Natural killer cell (primary cell): ENCODE results near the gene SLX4IP. TPM values are rescaled to one million over a fixed set of nuclear protein-coding genes. Genes with fewer than 3 reads are reported as not detected.

Source experiments
- ATAC-seq, 3 donors: fragments of 150-1000 bp in 2 of 3; fragments of 200-7000 bp in 1 of 3; cut with Tn5 transposase; 1 replicate in 1 of 3; 2 replicates in 2 of 3; pipeline ENCODE4 v1.10.0; 2021; ENCODE audit warnings: mild to moderate bottlenecking in 2 of 3, moderate library complexity in 2 of 3
- DNase-seq, 2 donors: peaks; one replicate each; pipeline versions ENCODE4 v3.0.0 to v3.0.0-alpha.2; 2013 to 2021; ENCODE audit warnings: mixed read lengths in 1 of 2
- H3K27ac ChIP-seq: one replicate; pipeline ENCODE4 v1.5.1; 2013; ENCODE audit warnings: mild to moderate bottlenecking, low read length
- H3K27me3 ChIP-seq: one replicate; pipeline ENCODE4 v1.6.1; 2013; ENCODE audit warnings: low read length; ENCODE audit not compliant: control insufficient read depth, insufficient read depth
- H3K36me3 ChIP-seq: one replicate; pipeline ENCODE4 v1.6.1; 2013; ENCODE audit warnings: low read length; ENCODE audit not compliant: control insufficient read depth, insufficient read depth
- H3K4me1 ChIP-seq: one replicate; pipeline ENCODE4 v1.6.1; 2013; ENCODE audit warnings: low read length; ENCODE audit not compliant: control insufficient read depth, insufficient read depth
- H3K4me3 ChIP-seq: one replicate; pipeline ENCODE4 v1.5.1; 2013; ENCODE audit warnings: low read length
- H3K9me3 ChIP-seq: one replicate; pipeline ENCODE4 v1.6.1; 2013; ENCODE audit warnings: low read length; ENCODE audit not compliant: control insufficient read depth, insufficient read depth
- H3K27ac Mint-ChIP-seq, 2 donors: one replicate each; pipeline ENCODE4 v1.8.0; 2022; ENCODE audit warnings: mild to moderate bottlenecking in 2 of 2, mixed read lengths in 2 of 2, moderate library complexity in 1 of 2
- H3K27me3 Mint-ChIP-seq, 2 donors: one replicate each; pipeline ENCODE4 v1.8.0; 2022; ENCODE audit warnings: low read depth in 2 of 2, mixed read lengths in 2 of 2
- H3K36me3 Mint-ChIP-seq: one replicate; pipeline ENCODE4 v1.8.0; 2022; ENCODE audit warnings: mixed read lengths
- H3K4me1 Mint-ChIP-seq, 2 donors: one replicate each; pipeline ENCODE4 v1.8.0; 2022; ENCODE audit warnings: mixed read lengths in 2 of 2
- H3K4me3 Mint-ChIP-seq: one replicate; pipeline ENCODE4 v1.8.0; 2022; ENCODE audit warnings: mild to moderate bottlenecking, moderate library complexity, mixed read lengths
- H3K9me3 Mint-ChIP-seq, 2 donors: one replicate each; pipeline ENCODE4 v1.8.0; 2022; ENCODE audit warnings: mixed read lengths in 2 of 2
- CTCF ChIP-seq: fragments of 200-600 bp; IDR thresholded peaks from one replicate; pipeline ENCODE4 v1.8.0; 2022; ENCODE audit warnings: antibody characterized with exemption
- WGBS: methylation state at CpG from one replicate; pipeline ENCODE4 v1.1.7; 2013; ENCODE audit warnings: missing lambda C conversion rate; ENCODE audit not compliant: insufficient coverage; 5-methylcytosine and 5-hydroxymethylcytosine counted together
- intact Hi-C: fragments of 100-400 bp; cut with micrococcal nuclease; formaldehyde crosslinking; loops from one replicate; pipeline ENCODE4 v1.14.2; 2022
- total RNA-seq, 4 donors: library from RNA; stranded (reverse); fragments of 120-200 nt in 1 of 4; gene quantifications; one replicate each; pipeline versions ENCODE4 v1.2.3 to v1.2.4, GENCODE V29; 2013 to 2022

The SLX4IP gene
- total RNA-seq, 3 donors from 2014 or later (not counting 1 experiment from before 2014, with no cell fraction given): 2.9 to 5.5 (median 5.2) TPM

- no peak for DNase-seq
- Mint-ChIP-seq H3K9me3 (no peaks in the 10 kb centered on the region), H3K4me1 (peaks cover 0 to 9% of the 10 kb centered on the region in 2 donors), H3K36me3 (no peaks in the 10 kb centered on the region), H3K4me3 (no peak overlapping the region), H3K27me3 (peaks cover 0 to 2% of the 10 kb centered on the region in 2 donors), H3K27ac (no peak overlapping the region)
- no peak for TF ChIP-seq CTCF
- intact Hi-C loops: no loop called here
- H3K9me3 ChIP-seq: no peaks in the 10 kb centered on the region
- no peak for ATAC-seq
- H3K36me3 ChIP-seq: no peaks in the 10 kb centered on the region
- H3K4me1 ChIP-seq: no peaks in the 10 kb centered on the region
- WGBS: 98% methylated on average over 7 of the region's 7 CpGs
- H3K27me3 ChIP-seq: no peaks in the 10 kb centered on the region
- H3K4me3 ChIP-seq: no peak overlapping the region
- H3K27ac ChIP-seq: no peak overlapping the region
Measured at GRCh38 chr20:10641893-10642292, 206.8 kb downstream of the SLX4IP start.

GRCh38 chr20:10642856-10643559, 207.9 kb downstream of the SLX4IP start:
- Histone ChIP-seq H3K9me3 (no peaks in the 10 kb centered on the region), H3K4me3 (no peak overlapping the region), H3K4me1 (no peaks in the 10 kb centered on the region), H3K27me3 (no peaks in the 10 kb centered on the region), H3K27ac (no peak overlapping the region), H3K36me3 (no peaks in the 10 kb centered on the region)
- DNase-seq (no peak), ATAC-seq (no peak)
- TF ChIP-seq CTCF: no peak
- Mint-ChIP-seq H3K27ac (no peak overlapping the region), H3K4me3 (no peak overlapping the region), H3K27me3 (peaks cover 0 to 2% of the 10 kb centered on the region in 2 donors), H3K9me3 (no peaks in the 10 kb centered on the region), H3K36me3 (no peaks in the 10 kb centered on the region), H3K4me1 (peaks cover 0 to 9% of the 10 kb centered on the region in 2 donors)
- intact Hi-C loops: no loop called here
- 73% methylated on average over 4 of the region's 4 CpGs for WGBS

GRCh38 chr20:10643560-10643873, 208.4 kb downstream of the SLX4IP start:
- Histone ChIP-seq H3K9me3 (no peaks in the 10 kb centered on the region), H3K27me3 (no peaks in the 10 kb centered on the region), H3K27ac (no peak overlapping the region), H3K36me3 (no peaks in the 10 kb centered on the region), H3K4me3 (no peak overlapping the region), H3K4me1 (no peaks in the 10 kb centered on the region)
- Mint-ChIP-seq H3K36me3 (no peaks in the 10 kb centered on the region), H3K27me3 (peaks cover 0 to 2% of the 10 kb centered on the region in 2 donors), H3K4me1 (peaks cover 0 to 9% of the 10 kb centered on the region in 2 donors), H3K9me3 (no peaks in the 10 kb centered on the region), H3K27ac (no peak overlapping the region), H3K4me3 (no peak overlapping the region)
- ATAC-seq (no peak), DNase-seq (no peak)
- 97% methylated on average over 7 of the region's 7 CpGs for WGBS
- TF ChIP-seq CTCF: no peak
- intact Hi-C loops: no loop called here
